ENCODE results near the gene MAST2. TPM values are rescaled to one million over a fixed set of nuclear protein-coding genes. Genes with fewer than 3 reads are reported as not detected.

The MAST2 gene
- total and polyA plus RNA-seq, 2 donors (not counting 3 experiments of a cell fraction or from before 2014, with no cell fraction given), result 25.0 to 41.2 TPM

GRCh38 chr1:45820788-45821187 is 17.4 kb downstream of the MAST2 start:
- Histone ChIP-seq H3K27ac (ENCODE audit: insufficient read depth, low read depth, low read length) (no peak overlapping the region), H4K20me1 (replicated peaks; ENCODE audit: control insufficient read depth, extremely low read depth, insufficient read depth, low read length) (no peaks in the 10 kb centered on the region), H3K27me3 (ENCODE audit: control insufficient read depth in 2 of 2, insufficient read depth in 2 of 2, low read length in 2 of 2) (no peaks in the 10 kb centered on the region), H3K9me1 (replicated peaks; ENCODE audit: control insufficient read depth, extremely low read depth, insufficient read depth, low read length) (no peaks in the 10 kb centered on the region), H3K36me3 (ENCODE audit: control insufficient read depth in 2 of 2, extremely low read depth in 1 of 2, insufficient read depth in 2 of 2, low read length in 2 of 2) (no peaks in the 10 kb centered on the region), H3K4me1 (ENCODE audit: control insufficient read depth, extremely low read depth, insufficient read depth, low read length) (peaks cover 3% of the 10 kb centered on the region), H3K9ac (replicated peaks; ENCODE audit: extremely low read depth, insufficient read depth, low read length) (no peak overlapping the region), H3K9me3 (replicated peaks; ENCODE audit: control insufficient read depth, insufficient read depth, low read length) (no peaks in the 10 kb centered on the region), H3K4me2 (ENCODE audit: insufficient read depth, low read length) (no peak overlapping the region), H2AFZ (ENCODE audit: low read depth, low read length) (no peak overlapping the region), H3K79me2 (ENCODE audit: control insufficient read depth, insufficient read depth, low read length) (peaks cover 50% of the 10 kb centered on the region), H3K4me3 (replicated peaks in 1 of 3; ENCODE audit: insufficient read depth in 1 of 3, low read depth in 1 of 3, low read length in 3 of 3) (no peak overlapping the region)
- no peak for DNase-seq (ENCODE audit: low read depth, low spot score)
- intact Hi-C loops (cut with micrococcal nuclease) (no loop called here), dilution Hi-C loops (cut with MboI; ENCODE audit: extremely low pct_ligation_motif_present, low sequenced_read_pairs) (no loop called here)
- no TSS peak for BruUV-seq (replicated peaks)
- no peak for TF ChIP-seq GATA2 (IDR thresholded peaks at IDR 0.05; ENCODE audit: insufficient read depth, insufficient read length, low read depth, low read length)
- TF ChIP-seq FOS (IDR thresholded peaks at IDR 0.05; ENCODE audit: borderline replicate concordance, insufficient read depth, low read length), result no peak
- no peak for TF ChIP-seq MAX (IDR thresholded peaks at IDR 0.05; ENCODE audit: insufficient read depth, insufficient read length)
- no peak for TF ChIP-seq JUN (IDR thresholded peaks at IDR 0.05; ENCODE audit: borderline replicate concordance, insufficient read depth, insufficient read length, low read depth)
- no peak for TF ChIP-seq POLR2A (IDR thresholded peaks at IDR 0.05; ENCODE audit: low read depth, low read length)
- TF ChIP-seq CTCF (IDR thresholded peaks at IDR 0.05; ENCODE audit: extremely low read depth in 1 of 2, insufficient read depth in 1 of 2, low read depth in 1 of 2, low read length in 2 of 2), result no peak
- no peak for TF ChIP-seq EZH2 (IDR thresholded peaks at IDR 0.05; ENCODE audit: borderline replicate concordance, low read depth, low read length, severe bottlenecking)
- no peak for TF ChIP-seq MYC (IDR thresholded peaks at IDR 0.05; ENCODE audit: low read depth, low read length)
- TF ChIP-seq POLR2AphosphoS5 (IDR thresholded peaks at IDR 0.05; ENCODE audit: insufficient read depth, low read depth, low read length), result no peak
- POLR2A ChIA-PET, result interaction anchor here (0.7 kb wide), 1 partner anchor 805 kb away, joined by 3 read pairs; no protein-coding TSS in a partner anchor
- CTCF ChIA-PET, result interaction anchor here (0.7 to 1.0 kb wide), 2 partner anchors 13 to 23 kb away, joined by 3 read pairs; no protein-coding TSS in a partner anchor
- no peak for FAIRE-seq

Measured in endothelial cell of umbilical vein (primary cell).